H1 (cell line): ENCODE data around the gene ENTPD6. TPM values are rescaled to one million over a fixed set of nuclear protein-coding genes. Genes with fewer than 3 reads are reported as not detected.

Source experiments
- CTCF ChIA-PET: fragments of 300-600 bp; sonication (Branson Sonifier 250); formaldehyde crosslinking; loops from one replicate; lab custom pipeline; 2021; ENCODE audit not compliant: partially characterized antibody; lab: Charles Lee
- POLR2A ChIA-PET: fragments of 300-600 bp; sonication (Branson Sonifier 250); formaldehyde crosslinking; loops from one replicate; lab custom pipeline; 2021; ENCODE audit warnings: inconsistent platforms; ENCODE audit not compliant: partially characterized antibody; lab: Charles Lee
- DNase-seq, 2 experiments: peaks; one replicate each; pipeline versions ENCODE4 v3.0.0 to v3.0.0-alpha.2; 2010 to 2022; ENCODE audit warnings: low spot score in 2 of 2, low read depth in 1 of 2, mixed read lengths in 1 of 2
- FAIRE-seq: peaks from 2 replicates; lab custom pipeline; 2011; peaks lifted over from hg19 to GRCh38; lab: Jason Lieb, UNC
- H2AFZ ChIP-seq: 2 replicates; pipeline ENCODE4 v1.8.1; 2012; ENCODE audit warnings: low read length, inconsistent platforms
- H2AK5ac ChIP-seq: 2 replicates; pipeline ENCODE4 v1.6.1; 2013; ENCODE audit warnings: low read depth, low read length
- H2BK120ac ChIP-seq: replicated peaks from 2 replicates; pipeline ENCODE3; 2013; ENCODE audit warnings: low read depth, low read length, inconsistent platforms
- H2BK12ac ChIP-seq: 2 replicates; pipeline ENCODE4 v1.6.1; 2013; ENCODE audit warnings: low read depth, low read length
- H2BK15ac ChIP-seq: 2 replicates; pipeline ENCODE4 v1.6.1; 2013; ENCODE audit warnings: low read length
- H2BK20ac ChIP-seq: 2 replicates; pipeline ENCODE4 v1.6.1; 2013; ENCODE audit warnings: low read length
- H2BK5ac ChIP-seq: 2 replicates; pipeline ENCODE4 v1.6.1; 2013; ENCODE audit warnings: low read depth, low read length
- H3K14ac ChIP-seq: 2 replicates; pipeline ENCODE4 v1.6.1; 2013; ENCODE audit warnings: inconsistent platforms; ENCODE audit not compliant: insufficient read length
- H3K18ac ChIP-seq: 2 replicates; pipeline ENCODE4 v1.6.1; 2013; ENCODE audit warnings: low read length; ENCODE audit errors: extremely low read depth
- H3K23ac ChIP-seq: 2 replicates; pipeline ENCODE4 v1.6.1; 2013; ENCODE audit warnings: inconsistent platforms; ENCODE audit not compliant: insufficient read length
- H3K23me2 ChIP-seq: 2 replicates; pipeline ENCODE4 v1.6.1; 2013; ENCODE audit warnings: low read depth, low read length
- H3K27ac ChIP-seq: 2 replicates; pipeline ENCODE4 v1.6.1; 2011; ENCODE audit warnings: low read depth, low read length, inconsistent platforms
- H3K27me3 ChIP-seq, 4 experiments: replicated peaks in 1 of 4; 1 replicate in 1 of 4; 2 replicates in 3 of 4; pipeline versions ENCODE4 v1.6.1 to v1.8.1; 2011 to 2013; ENCODE audit warnings: low read length in 3 of 4, mild to moderate bottlenecking in 3 of 4, inconsistent platforms in 2 of 4, mixed read lengths in 2 of 4, moderate library complexity in 1 of 4; ENCODE audit not compliant: control insufficient read depth in 3 of 4, insufficient read depth in 3 of 4; ENCODE audit errors: extremely low read depth in 1 of 4
- H3K36me3 ChIP-seq, 4 experiments: 2 replicates each; pipeline versions ENCODE4 v1.6.1 to v1.8.1; 2011 to 2013; ENCODE audit warnings: mild to moderate bottlenecking in 4 of 4, low read length in 3 of 4, moderate library complexity in 2 of 4, control low read depth in 1 of 4, inconsistent platforms in 1 of 4; ENCODE audit not compliant: insufficient read depth in 4 of 4, control insufficient read depth in 2 of 4
- H3K4ac ChIP-seq: replicated peaks from 2 replicates; pipeline ENCODE3; 2013; ENCODE audit warnings: low read length, low read depth, mixed read lengths, inconsistent platforms; ENCODE audit not compliant: insufficient read length
- H3K4me1 ChIP-seq, 4 experiments: replicated peaks in 1 of 4; 1 replicate in 1 of 4; 2 replicates in 3 of 4; pipeline versions ENCODE4 v1.6.1 to v1.8.1; 2011 to 2013; ENCODE audit warnings: low read length in 3 of 4, inconsistent platforms in 2 of 4, mixed read lengths in 1 of 4; ENCODE audit not compliant: insufficient read depth in 4 of 4, control insufficient read depth in 3 of 4
- H3K4me2 ChIP-seq, 2 experiments: 2 replicates each; pipeline versions ENCODE4 v1.6.1 to v1.8.1; 2011 to 2013; ENCODE audit warnings: low read depth in 2 of 2, low read length in 2 of 2, control low read depth in 1 of 2, inconsistent platforms in 1 of 2, mild to moderate bottlenecking in 1 of 2; ENCODE audit not compliant: insufficient read depth in 1 of 2
- H3K4me3 ChIP-seq, 4 experiments: fragments of 200-600, 300-600 bp in 1 of 4; sonication (generic), shearing (Covaris generic), sonication (Bioruptor Twin) in 1 of 4; 2 replicates each; pipeline versions ENCODE4 v1.5.1 to v1.8.1; 2011 to 2016; ENCODE audit warnings: low read length in 4 of 4, low read depth in 3 of 4, control low read depth in 2 of 4, inconsistent platforms in 2 of 4, mild to moderate bottlenecking in 2 of 4, mixed read lengths in 1 of 4, moderate library complexity in 1 of 4; ENCODE audit not compliant: insufficient read depth in 2 of 4; ENCODE audit errors: extremely low read depth in 1 of 4
- H3K56ac ChIP-seq: replicated peaks from 2 replicates; pipeline ENCODE3; 2013; ENCODE audit warnings: low read depth, mild to moderate bottlenecking, mixed read lengths, low read length, inconsistent platforms; ENCODE audit not compliant: insufficient read length
- H3K79me1 ChIP-seq: 2 replicates; pipeline ENCODE4 v1.6.1; 2013; ENCODE audit warnings: low read depth, low read length, control low read depth
- H3K79me2 ChIP-seq, 2 experiments: 2 replicates each; pipeline versions ENCODE4 v1.6.1 to v1.8.1; 2012 to 2013; ENCODE audit warnings: low read length in 2 of 2, mild to moderate bottlenecking in 2 of 2, inconsistent platforms in 1 of 2; ENCODE audit not compliant: insufficient read depth in 2 of 2, control insufficient read depth in 1 of 2
- H3K9ac ChIP-seq, 4 experiments: replicated peaks in 1 of 4; 1 replicate in 1 of 4; 2 replicates in 3 of 4; pipeline versions ENCODE4 v1.6.1 to v1.8.1; 2011 to 2013; ENCODE audit warnings: low read depth in 3 of 4, low read length in 3 of 4, control low read depth in 2 of 4, mild to moderate bottlenecking in 2 of 4, moderate library complexity in 2 of 4, inconsistent platforms in 1 of 4; ENCODE audit errors: extremely low read depth in 1 of 4
- H3K9me3 ChIP-seq, 2 experiments: 2 replicates each; pipeline versions ENCODE4 v1.6.1 to v1.8.1; 2012 to 2013; ENCODE audit warnings: mild to moderate bottlenecking in 2 of 2, moderate library complexity in 2 of 2, control low read depth in 1 of 2, inconsistent platforms in 1 of 2, low read depth in 1 of 2, low read length in 1 of 2, mixed read lengths in 1 of 2; ENCODE audit not compliant: insufficient read depth in 2 of 2
- H4K20me1 ChIP-seq, 2 experiments: replicated peaks in 1 of 2; 2 replicates each; pipeline versions ENCODE3 to v1.8.1; 2011 to 2013; ENCODE audit warnings: inconsistent platforms in 2 of 2, low read length in 2 of 2, mild to moderate bottlenecking in 1 of 2; ENCODE audit not compliant: insufficient read depth in 2 of 2, control insufficient read depth in 1 of 2
- H4K5ac ChIP-seq: 2 replicates; pipeline ENCODE4 v1.6.1; 2013; ENCODE audit warnings: low read length, low read depth, mixed read lengths, inconsistent platforms; ENCODE audit not compliant: insufficient read length
- H4K8ac ChIP-seq: 2 replicates; pipeline ENCODE4 v1.8.0; 2013; ENCODE audit warnings: mild to moderate bottlenecking, moderate library complexity, low read length, inconsistent platforms; ENCODE audit not compliant: insufficient read depth; ENCODE audit errors: extremely low read depth
- H4K91ac ChIP-seq: replicated peaks from 2 replicates; pipeline ENCODE3; 2013; ENCODE audit warnings: low read length, mixed read lengths, inconsistent platforms; ENCODE audit not compliant: insufficient read length
- BCL11A ChIP-seq, 2 experiments: IDR thresholded peaks; one replicate each; pipeline ENCODE4 v1.6.1; 2011; ENCODE audit warnings: low read depth in 2 of 2, low read length in 2 of 2, mild to moderate bottlenecking in 2 of 2
- BRCA1 ChIP-seq: IDR thresholded peaks from 2 replicates; pipeline ENCODE4 v1.6.1; 2012; ENCODE audit warnings: low read depth, low read length, improper control_type of control experiment
- JUND ChIP-seq: IDR thresholded peaks from 2 replicates; pipeline ENCODE4 v1.6.1; 2011; ENCODE audit warnings: mild to moderate bottlenecking, improper control_type of control experiment, low read length
- MAX ChIP-seq: IDR thresholded peaks from 2 replicates; pipeline ENCODE4 v1.6.1; 2012; ENCODE audit warnings: inconsistent platforms
- NANOG ChIP-seq: IDR thresholded peaks from 2 replicates; pipeline ENCODE4 v1.6.1; 2011; ENCODE audit warnings: low read length, low read depth, mild to moderate bottlenecking, inconsistent platforms; ENCODE audit not compliant: insufficient read depth, poor library complexity, severe bottlenecking
- NRF1 ChIP-seq: IDR thresholded peaks from 2 replicates; pipeline ENCODE4 v1.6.1; 2011; ENCODE audit warnings: mild to moderate bottlenecking, low read depth, low read length, improper control_type of control experiment
- POLR2A ChIP-seq, 2 experiments: IDR thresholded peaks; 1 replicate in 1 of 2; 2 replicates in 1 of 2; pipeline ENCODE4 v1.6.1; 2011; ENCODE audit warnings: low read depth in 2 of 2, low read length in 2 of 2, mild to moderate bottlenecking in 2 of 2; ENCODE audit errors: control extremely low read depth in 1 of 2
- TCF12 ChIP-seq: IDR thresholded peaks from 2 replicates; pipeline ENCODE4 v1.6.1; 2011; ENCODE audit warnings: low read depth, mild to moderate bottlenecking, low read length
- ZNF274 ChIP-seq: IDR thresholded peaks from 2 replicates; pipeline ENCODE4 v1.7.0; 2012; ENCODE audit warnings: low read length, borderline replicate concordance; ENCODE audit errors: extremely low read depth
- WGBS, 2 experiments: shearing (Covaris generic) in 1 of 2; methylation state at CpG; one replicate each; pipeline versions ENCODE4 v1.1.6 to v1.1.7; 2013 to 2015; ENCODE audit warnings: low lambda C conversion rate in 2 of 2, mixed read lengths in 2 of 2, inconsistent platforms in 1 of 2, low coverage in 1 of 2, missing lambda C conversion rate in 1 of 2; ENCODE audit not compliant: insufficient replicate concordance in 2 of 2, insufficient coverage in 1 of 2, insufficient read length in 1 of 2; ENCODE audit errors: extremely low coverage in 1 of 2, missing lambda C conversion rate in 1 of 2; 5-methylcytosine and 5-hydroxymethylcytosine counted together
- polyA plus RNA-seq, 7 experiments: library from polyadenylated mRNA; depleted of rRNA in 3 of 7; stranded (reverse) in 5 of 7; unstranded in 2 of 7; fragments of >200 nt in 5 of 7; fragments of 200-250 nt in 2 of 7; gene quantifications; 1 replicate in 5 of 7; 2 replicates in 1 of 7; 4 replicates in 1 of 7; pipeline versions ENCODE4 v1.2.1 to v1.2.3, GENCODE V29; 2011 to 2013; ENCODE audit warnings: missing spikeins in 2 of 7, mixed read lengths in 2 of 7
- total RNA-seq: library from RNA; stranded (reverse); fragmentation: NEBNext Ultra II Directional; extraction: Animal tissue kit (Norgen Biotek cat#: 25700); gene quantifications from 2 replicates; pipeline ENCODE4 v1.2.1, GENCODE V29; 2021
- TF ChIP-seq, protein P1 (sequence below): IDR thresholded peaks from 2 replicates; pipeline ENCODE4 v1.6.1; 2011; ENCODE audit warnings: low read length, improper control_type of control experiment
- TF ChIP-seq, protein P2 (sequence below): IDR thresholded peaks from 2 replicates; pipeline ENCODE4 v1.6.1; 2012; ENCODE audit warnings: inconsistent platforms

The ENTPD6 gene
- total and polyA plus RNA-seq, 2 of the 8 experiments (the other 6 are each of a cell fraction or from before 2014, with no cell fraction given) = 47.8 to 57.3 TPM

- peaks cover 7% of the 10 kb centered on the region for H3K79me1 ChIP-seq
- H3K14ac ChIP-seq = no peak overlapping the region
- no peak overlapping the region for H3K27ac ChIP-seq
- peaks cover 0 to 2% (median under 1%) of the 10 kb centered on the region in 4 experiments; a peak in 2 of 7 replicates for H3K27me3 ChIP-seq
- no peak overlapping the region for H3K18ac ChIP-seq
- H3K36me3 ChIP-seq = no peaks in the 10 kb centered on the region
- peaks cover 3 to 10% of the 10 kb centered on the region in 2 experiments for H4K20me1 ChIP-seq
- H2AFZ ChIP-seq = no peak overlapping the region
- H4K5ac ChIP-seq = no peak overlapping the region
- no peak overlapping the region for H3K23ac ChIP-seq
- H2BK20ac ChIP-seq = no peak overlapping the region
- TF ChIP-seq BRCA1 (no peak), MAX (no peak), JUND (no peak), POLR2A (IDR thresholded peaks at IDR 0.05; ENCODE audit: control extremely low read depth in 1 of 2, low read depth in 2 of 2, low read length in 2 of 2) (no peak), ZNF274 (no peak), NANOG (no peak), BCL11A (IDR thresholded peaks at IDR 0.05; ENCODE audit: low read depth in 2 of 2, low read length in 2 of 2) (no peak), TCF12 (no peak), NRF1 (no peak)
- TF ChIP-seq, protein P1, sequence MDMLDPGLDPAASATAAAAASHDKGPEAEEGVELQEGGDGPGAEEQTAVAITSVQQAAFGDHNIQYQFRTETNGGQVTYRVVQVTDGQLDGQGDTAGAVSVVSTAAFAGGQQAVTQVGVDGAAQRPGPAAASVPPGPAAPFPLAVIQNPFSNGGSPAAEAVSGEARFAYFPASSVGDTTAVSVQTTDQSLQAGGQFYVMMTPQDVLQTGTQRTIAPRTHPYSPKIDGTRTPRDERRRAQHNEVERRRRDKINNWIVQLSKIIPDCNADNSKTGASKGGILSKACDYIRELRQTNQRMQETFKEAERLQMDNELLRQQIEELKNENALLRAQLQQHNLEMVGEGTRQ = no peak
- TF ChIP-seq, protein P2, sequence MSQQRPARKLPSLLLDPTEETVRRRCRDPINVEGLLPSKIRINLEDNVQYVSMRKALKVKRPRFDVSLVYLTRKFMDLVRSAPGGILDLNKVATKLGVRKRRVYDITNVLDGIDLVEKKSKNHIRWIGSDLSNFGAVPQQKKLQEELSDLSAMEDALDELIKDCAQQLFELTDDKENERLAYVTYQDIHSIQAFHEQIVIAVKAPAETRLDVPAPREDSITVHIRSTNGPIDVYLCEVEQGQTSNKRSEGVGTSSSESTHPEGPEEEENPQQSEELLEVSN = no peak
- TF ChIP-seq, all 59 proteins: peak for 0
- no peaks in the 10 kb centered on the region for H3K9me3 ChIP-seq
- no peak overlapping the region; the same call in 1 of the 2 replicates for H4K8ac ChIP-seq
- H3K79me2 ChIP-seq = peaks cover 17 to 53% of the 10 kb centered on the region in 2 experiments
- no peak overlapping the region for H3K4me3 ChIP-seq
- H2BK120ac ChIP-seq = no peak overlapping the region
- H3K4me2 ChIP-seq = no peak overlapping the region
- H3K56ac ChIP-seq = no peak overlapping the region
- H3K4ac ChIP-seq = no peak overlapping the region
- DNase-seq (peak in 1 of 2 experiments; percentile 37), FAIRE-seq (no peak)
- no peak overlapping the region for H3K9ac ChIP-seq
- peaks cover 0 to 3% (median 2%) of the 10 kb centered on the region in 4 experiments; a peak in 6 of 7 replicates for H3K4me1 ChIP-seq
- ChIA-PET POLR2A (no interaction called here), CTCF (interaction anchor here (1.1 to 1.4 kb wide), 2 partner anchors 29 to 44 kb away, joined by 3 to 4 read pairs; no protein-coding TSS in a partner anchor)
- 91% methylated on average over 6 of the region's 6 CpGs; no CpG with 5 or more reads in 1 of the 2 experiments for whole genome bisulfite sequencing, 2 experiments
- H2AK5ac ChIP-seq = no peak overlapping the region
- H3K23me2 ChIP-seq = peaks cover 10% of the 10 kb centered on the region; the same call in 1 of the 2 replicates
- no peak overlapping the region for H2BK15ac ChIP-seq
- no peak overlapping the region for H2BK12ac ChIP-seq
- H2BK5ac ChIP-seq = no peak overlapping the region
- H4K91ac ChIP-seq = no peak overlapping the region
Observed at GRCh38 chr20:25252230-25252651, 56.7 kb downstream of the ENTPD6 start.
